Glutamatergic neuron (in vitro differentiated cells): ENCODE results near the gene STRN4. TPM values are rescaled to one million over a fixed set of nuclear protein-coding genes. Genes with fewer than 3 reads are reported as not detected.

Experiments used
- DNase-seq: peaks from one replicate; pipeline ENCODE4 v3.0.0; 2022
- H3K27ac Mint-ChIP-seq: one replicate; pipeline ENCODE4 v1.8.0; 2020; ENCODE audit warnings: mild to moderate bottlenecking, mixed read lengths, inconsistent platforms; ENCODE audit not compliant: unreplicated experiment
- H3K27me3 Mint-ChIP-seq: one replicate; pipeline ENCODE4 v1.8.0; 2020; ENCODE audit warnings: mild to moderate bottlenecking, moderate library complexity, mixed read lengths, inconsistent platforms; ENCODE audit not compliant: unreplicated experiment
- H3K36me3 Mint-ChIP-seq: one replicate; pipeline ENCODE4 v1.8.0; 2020; ENCODE audit warnings: mild to moderate bottlenecking, mixed read lengths, inconsistent platforms; ENCODE audit not compliant: unreplicated experiment
- H3K4me1 Mint-ChIP-seq: one replicate; pipeline ENCODE4 v1.8.0; 2020; ENCODE audit warnings: mild to moderate bottlenecking, low read depth, mixed read lengths, inconsistent platforms; ENCODE audit not compliant: unreplicated experiment
- H3K4me3 Mint-ChIP-seq: one replicate; pipeline ENCODE4 v1.8.0; 2020; ENCODE audit warnings: mild to moderate bottlenecking, mixed read lengths, inconsistent platforms; ENCODE audit not compliant: unreplicated experiment
- H3K9me3 Mint-ChIP-seq: one replicate; pipeline ENCODE4 v1.8.0; 2020; ENCODE audit warnings: mild to moderate bottlenecking, moderate library complexity, mixed read lengths, inconsistent platforms; ENCODE audit not compliant: unreplicated experiment
- total RNA-seq: library from RNA; stranded (reverse); fragmentation: NEBNext Ultra II Directional; extraction: Animal tissue kit (Norgen Biotek cat#: 25700); gene quantifications from one replicate; pipeline ENCODE4 v1.2.1, GENCODE V29; 2021; ENCODE audit not compliant: unreplicated experiment
- TF ChIP-seq, protein P1 (sequence below): fragments of 200-600 bp; sonication (generic); IDR thresholded peaks from one replicate; pipeline ENCODE4 v1.5.0; 2021; ENCODE audit not compliant: partially characterized antibody, unreplicated experiment

The STRN4 gene
- total RNA-seq, 1 donor from 2014 or later = 117 TPM

DNA sequence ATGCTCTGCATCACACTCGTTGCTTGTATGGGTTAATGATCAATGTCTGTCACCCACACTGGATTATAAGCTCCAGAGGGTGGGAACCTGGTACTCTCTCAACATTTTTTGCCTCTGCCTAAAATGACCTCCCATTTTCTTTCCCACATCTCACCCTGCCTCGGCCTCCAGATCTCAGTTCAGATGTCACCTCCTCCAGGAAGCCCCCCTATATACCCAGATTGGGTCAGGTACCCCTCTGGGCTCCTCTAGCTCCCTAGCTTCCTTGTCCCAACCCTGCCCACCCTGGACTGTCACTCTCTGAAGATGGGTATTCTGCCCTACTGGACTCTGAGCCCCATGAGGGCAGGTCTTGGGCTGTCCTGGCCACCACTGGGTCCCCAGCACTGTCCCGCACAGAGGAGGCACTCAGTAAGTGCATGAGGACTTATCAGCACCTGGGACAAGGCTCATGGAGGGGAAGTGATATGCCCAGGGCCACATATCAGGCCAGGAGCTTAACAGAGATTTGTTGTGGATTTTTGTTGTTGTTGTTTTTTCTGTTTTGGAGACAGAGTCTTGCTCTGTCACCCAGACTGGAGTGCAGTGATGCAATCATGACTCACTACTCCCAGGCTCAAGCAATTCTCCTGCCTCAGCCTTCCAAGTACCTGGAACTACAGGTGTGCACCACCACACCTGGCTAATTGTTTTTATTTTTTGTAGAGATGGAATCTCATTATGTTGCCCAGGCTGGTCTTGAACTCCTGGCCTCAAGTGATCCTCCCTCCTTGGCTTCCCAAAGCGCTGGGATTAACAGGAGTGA, 53.1 kb downstream of the STRN4 start:
- Mint-ChIP-seq H3K27me3 (peaks cover 4% of the 10 kb centered on the region), H3K4me1 (no peaks in the 10 kb centered on the region), H3K27ac (no peak overlapping the region), H3K4me3 (no peak overlapping the region), H3K9me3 (no peaks in the 10 kb centered on the region), H3K36me3 (peaks cover 21% of the 10 kb centered on the region)
- no peak for DNase-seq
- TF ChIP-seq, protein P1, sequence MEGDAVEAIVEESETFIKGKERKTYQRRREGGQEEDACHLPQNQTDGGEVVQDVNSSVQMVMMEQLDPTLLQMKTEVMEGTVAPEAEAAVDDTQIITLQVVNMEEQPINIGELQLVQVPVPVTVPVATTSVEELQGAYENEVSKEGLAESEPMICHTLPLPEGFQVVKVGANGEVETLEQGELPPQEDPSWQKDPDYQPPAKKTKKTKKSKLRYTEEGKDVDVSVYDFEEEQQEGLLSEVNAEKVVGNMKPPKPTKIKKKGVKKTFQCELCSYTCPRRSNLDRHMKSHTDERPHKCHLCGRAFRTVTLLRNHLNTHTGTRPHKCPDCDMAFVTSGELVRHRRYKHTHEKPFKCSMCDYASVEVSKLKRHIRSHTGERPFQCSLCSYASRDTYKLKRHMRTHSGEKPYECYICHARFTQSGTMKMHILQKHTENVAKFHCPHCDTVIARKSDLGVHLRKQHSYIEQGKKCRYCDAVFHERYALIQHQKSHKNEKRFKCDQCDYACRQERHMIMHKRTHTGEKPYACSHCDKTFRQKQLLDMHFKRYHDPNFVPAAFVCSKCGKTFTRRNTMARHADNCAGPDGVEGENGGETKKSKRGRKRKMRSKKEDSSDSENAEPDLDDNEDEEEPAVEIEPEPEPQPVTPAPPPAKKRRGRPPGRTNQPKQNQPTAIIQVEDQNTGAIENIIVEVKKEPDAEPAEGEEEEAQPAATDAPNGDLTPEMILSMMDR = no peak

GRCh38 chr19:46691948-46692347, 54.3 kb downstream of the STRN4 start:
- no peak for DNase-seq
- Mint-ChIP-seq H3K4me1 (no peaks in the 10 kb centered on the region), H3K9me3 (peaks cover under 1% of the 10 kb centered on the region), H3K27me3 (peaks cover 3% of the 10 kb centered on the region), H3K36me3 (peaks cover 21% of the 10 kb centered on the region), H3K27ac (no peak overlapping the region), H3K4me3 (no peak overlapping the region)
- TF ChIP-seq, protein P1 = no peak

- peaks cover 1% of the 10 kb centered on the region for H3K9me3 Mint-ChIP-seq
These were observed 55.1 kb downstream of the STRN4 start for GRCh38 chr19:46691104-46691503.

GRCh38 chr19:46689358-46689757, 56.9 kb downstream of the STRN4 start:
- Mint-ChIP-seq H3K36me3 (peaks cover 21% of the 10 kb centered on the region), H3K27me3 (peaks cover 3% of the 10 kb centered on the region), H3K4me3 (no peak overlapping the region), H3K27ac (no peak overlapping the region), H3K4me1 (no peaks in the 10 kb centered on the region), H3K9me3 (peaks cover 1% of the 10 kb centered on the region)
- no peak for DNase-seq
- TF ChIP-seq, protein P1 = no peak

More at GRCh38 chr19:46691104-46691503, 55.1 kb downstream of the STRN4 start:
- Mint-ChIP-seq H3K4me3 (no peak overlapping the region), H3K4me1 (no peaks in the 10 kb centered on the region), H3K27me3 (peaks cover 3% of the 10 kb centered on the region), H3K36me3 (peaks cover 21% of the 10 kb centered on the region), H3K27ac (no peak overlapping the region)
- no peak for DNase-seq
- TF ChIP-seq, protein P1 = no peak

GRCh38 chr19:46687438-46688145, 58.7 kb downstream of the STRN4 start:
- Mint-ChIP-seq H3K4me1 (no peaks in the 10 kb centered on the region), H3K27ac (no peak overlapping the region), H3K36me3 (peaks cover 17% of the 10 kb centered on the region), H3K9me3 (peaks cover 1% of the 10 kb centered on the region), H3K27me3 (peaks cover 2% of the 10 kb centered on the region), H3K4me3 (no peak overlapping the region)
- TF ChIP-seq, protein P1 = no peak
- DNase-seq = no peak
